HG03095 (cell line): Measurements from ENCODE around the gene TRIM7.
A peak's percentile ranks its signal among the peaks of the same experiment; 100 is the strongest.

Experiments used
- ATAC-seq: cut with Tn5 transposase; IDR thresholded peaks from one replicate; pipeline ENCODE4 v1.9.1; 2021; ENCODE audit warnings: moderate library complexity; ENCODE audit not compliant: unreplicated experiment

The TRIM7 gene

DNA sequence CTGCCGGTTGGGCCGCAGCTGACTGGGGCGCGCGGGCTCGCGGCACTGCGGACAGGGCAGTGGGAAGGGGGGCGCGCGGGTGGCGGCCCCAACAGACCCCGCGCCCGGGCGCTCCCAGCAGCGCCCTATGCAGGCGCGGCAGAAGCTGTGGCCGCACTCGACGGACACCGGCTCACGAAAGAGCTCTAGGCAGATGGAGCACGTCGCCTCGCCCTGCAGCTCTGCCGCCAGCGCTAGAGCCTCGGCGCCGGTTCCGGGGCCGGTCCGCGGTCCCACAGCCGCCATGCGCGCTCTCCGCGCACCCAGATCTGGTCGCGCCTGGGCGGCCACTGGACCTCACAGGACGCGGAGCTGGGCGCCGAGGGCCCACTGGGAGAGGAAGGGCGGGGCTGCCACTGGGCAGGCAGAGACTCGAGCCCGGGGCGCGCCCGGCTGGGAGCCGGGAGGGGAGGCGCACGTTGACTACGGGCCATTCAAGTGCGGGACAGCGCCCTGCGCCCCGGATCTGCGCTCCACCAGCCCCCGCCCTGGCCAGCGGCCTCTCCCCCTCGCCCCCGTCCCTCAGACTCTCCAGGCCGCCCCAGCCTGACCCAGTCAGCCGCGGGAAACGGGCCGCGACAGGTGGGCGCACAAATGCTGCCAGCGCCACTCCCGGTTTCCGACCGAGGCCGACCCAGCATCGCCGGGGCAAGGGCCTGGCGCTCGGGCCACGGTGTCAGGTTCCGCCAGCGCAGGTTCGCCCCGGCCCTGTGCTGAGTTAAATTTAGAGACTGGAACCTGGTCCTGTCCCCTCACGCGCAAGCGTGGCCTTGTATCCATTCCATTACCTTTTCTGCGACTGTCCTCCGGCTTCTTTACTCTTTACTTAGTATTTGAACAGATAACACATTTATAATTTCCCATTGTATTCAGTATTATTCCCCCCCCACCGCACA, at the start of gene TRIM7:
Gene TRIM7 (minus strand): TSS at position 371 of the 935 bp plus-strand sequence. CDS start 86 bp downstream, at position 285.
- no peak for ATAC-seq

- no peak for ATAC-seq
Observed at GRCh38 chr5:181248277-181248676, 43.3 kb upstream of the TRIM7 start.

DNA sequence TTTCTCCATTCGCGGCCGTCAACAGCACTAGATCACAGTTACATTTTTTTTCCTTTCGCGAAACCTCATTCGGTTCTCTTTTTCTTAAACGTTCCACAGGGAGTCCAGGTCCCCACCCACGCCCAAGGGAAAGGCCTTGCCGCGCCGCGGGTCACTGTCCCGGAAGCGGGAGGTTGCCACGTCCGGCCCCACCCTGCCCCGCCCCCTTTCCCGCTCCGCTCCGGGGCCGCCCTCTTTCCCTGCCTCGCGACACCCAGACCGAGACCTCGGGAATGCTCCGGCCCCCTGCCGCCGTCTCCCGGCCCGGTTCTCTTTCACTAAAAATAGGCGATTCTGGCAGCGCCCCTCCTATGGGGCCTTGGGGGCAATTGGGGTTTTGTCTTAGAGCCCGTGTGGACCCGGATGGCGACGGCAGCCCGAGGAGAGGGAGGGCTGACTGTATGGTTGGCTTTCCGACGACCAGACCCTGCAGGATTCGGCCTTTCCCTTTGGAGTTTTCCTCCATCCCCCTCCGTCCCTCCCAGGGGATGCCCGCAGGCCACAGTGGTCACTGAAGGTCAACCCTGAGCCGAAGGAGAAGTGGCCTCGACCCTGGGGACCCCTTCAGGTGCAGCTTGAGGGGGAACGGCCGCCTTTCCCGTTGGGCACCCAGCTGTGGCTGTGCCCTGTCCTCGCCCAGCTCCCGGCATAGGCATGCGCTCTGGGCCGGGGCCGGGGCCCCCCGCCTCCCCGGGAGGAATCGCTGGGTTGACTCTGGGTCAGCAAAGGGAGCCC, 41.5 kb upstream of the TRIM7 start:
- ATAC-seq = peak; percentile 40

- peak; percentile 4 for ATAC-seq
Observed at GRCh38 chr5:181245427-181246275, 40.7 kb upstream of the TRIM7 start.

GRCh38 chr5:181243564-181244343, 38.8 kb upstream of the TRIM7 start, which contains the start of gene RACK1:
Gene RACK1, minus strand, starts transcription at chr5:181243906. Its CDS starts 106 bp downstream, at chr5:181243800.
- peak; percentile 47 for ATAC-seq

DNA sequence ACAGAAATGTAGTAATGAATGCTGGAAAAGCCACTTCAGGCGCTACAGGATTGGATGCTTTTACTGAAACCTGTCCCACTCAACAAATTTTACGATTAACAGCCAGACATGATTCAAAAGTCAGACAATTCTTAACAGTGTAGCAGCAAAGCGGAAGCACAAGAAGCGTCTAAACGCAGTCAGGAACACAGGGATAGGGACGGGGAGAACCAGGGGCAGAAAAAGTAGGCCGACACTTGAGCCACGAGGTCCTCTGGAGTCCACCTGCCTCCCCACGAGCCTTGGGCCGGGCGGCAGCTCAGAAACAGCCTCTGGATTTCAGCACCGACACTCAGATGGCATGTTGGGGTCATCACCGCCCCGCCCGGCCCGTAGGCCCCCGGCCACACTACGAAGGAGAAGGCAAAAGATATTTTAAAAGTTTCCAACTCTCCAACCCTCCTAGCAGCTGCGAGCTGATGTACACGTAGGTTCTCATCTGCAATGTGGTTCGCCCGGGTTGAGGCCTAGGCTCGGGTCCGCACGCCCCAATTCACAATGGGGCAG, 38.1 kb upstream of the TRIM7 start:
- no peak for ATAC-seq

GRCh38 chr5:181242031-181242451, 37.0 kb upstream of the TRIM7 start:
- ATAC-seq = no peak

GRCh38 chr5:181241393-181241975, 36.5 kb upstream of the TRIM7 start:
- no peak for ATAC-seq

DNA sequence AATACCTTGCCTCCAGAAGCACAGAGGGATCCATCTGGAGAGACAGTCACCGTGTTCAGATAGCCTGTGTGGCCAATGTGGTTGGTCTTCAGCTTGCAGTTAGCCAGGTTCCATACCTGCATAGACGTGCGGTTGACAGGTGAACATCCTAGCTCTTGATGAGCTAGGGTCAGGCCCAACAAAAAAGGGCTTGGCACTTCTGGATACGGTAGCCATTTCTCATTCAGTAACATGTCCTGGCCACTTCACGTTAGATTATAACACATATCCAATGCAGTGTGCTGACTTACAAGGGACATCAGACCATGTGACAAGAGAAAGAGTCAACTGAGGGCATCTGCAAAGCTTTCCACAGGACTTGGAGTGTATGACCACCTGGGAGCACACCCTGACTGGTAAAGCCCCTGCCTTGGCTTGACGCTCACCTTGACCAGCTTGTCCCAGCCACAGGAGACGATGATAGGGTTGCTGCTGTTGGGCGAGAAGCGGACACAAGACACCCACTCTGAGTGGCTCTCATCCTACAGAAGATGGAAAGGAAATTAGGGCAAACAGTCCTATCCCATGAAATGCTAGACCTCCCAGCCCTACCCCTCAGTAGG, 34.2 kb upstream of the TRIM7 start:
- ATAC-seq = no peak

- no peak for ATAC-seq
Observed at GRCh38 chr5:181237729-181238385, 32.9 kb upstream of the TRIM7 start.

DNA sequence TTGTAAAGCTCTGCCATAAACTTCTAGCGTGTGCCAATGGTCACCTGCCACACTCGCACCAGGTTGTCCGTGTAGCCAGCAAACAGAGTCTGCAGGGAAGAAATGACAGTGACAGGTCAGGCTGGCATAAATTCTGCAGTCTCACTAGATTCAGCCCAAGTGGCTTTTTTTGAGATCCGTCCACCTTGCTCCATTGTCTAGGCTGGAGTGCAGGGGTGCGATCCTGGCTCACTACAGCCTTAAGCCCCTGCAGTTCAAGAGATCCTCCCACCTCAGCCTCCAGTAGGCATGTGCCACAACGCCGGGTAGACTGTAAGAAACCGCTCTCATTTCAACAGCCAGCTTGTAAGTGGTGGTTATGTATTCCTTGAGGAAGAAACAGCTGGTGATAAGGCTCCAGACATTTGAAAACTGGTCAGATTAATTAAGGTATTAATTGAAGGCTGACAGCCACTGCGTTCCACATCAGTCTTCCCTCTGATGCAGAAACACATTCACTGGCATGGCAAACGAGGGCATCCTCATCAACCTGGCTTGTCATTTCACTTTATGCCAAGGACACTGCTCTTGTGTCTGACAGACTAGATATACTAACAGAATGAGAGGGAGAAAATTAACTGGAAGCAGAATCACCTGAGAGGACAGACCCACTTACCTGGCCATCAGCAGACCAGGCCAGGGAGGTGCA, 32.1 kb upstream of the TRIM7 start:
- no peak for ATAC-seq

- ATAC-seq = no peak
Observed at GRCh38 chr5:181236471-181236870, 31.5 kb upstream of the TRIM7 start.

DNA sequence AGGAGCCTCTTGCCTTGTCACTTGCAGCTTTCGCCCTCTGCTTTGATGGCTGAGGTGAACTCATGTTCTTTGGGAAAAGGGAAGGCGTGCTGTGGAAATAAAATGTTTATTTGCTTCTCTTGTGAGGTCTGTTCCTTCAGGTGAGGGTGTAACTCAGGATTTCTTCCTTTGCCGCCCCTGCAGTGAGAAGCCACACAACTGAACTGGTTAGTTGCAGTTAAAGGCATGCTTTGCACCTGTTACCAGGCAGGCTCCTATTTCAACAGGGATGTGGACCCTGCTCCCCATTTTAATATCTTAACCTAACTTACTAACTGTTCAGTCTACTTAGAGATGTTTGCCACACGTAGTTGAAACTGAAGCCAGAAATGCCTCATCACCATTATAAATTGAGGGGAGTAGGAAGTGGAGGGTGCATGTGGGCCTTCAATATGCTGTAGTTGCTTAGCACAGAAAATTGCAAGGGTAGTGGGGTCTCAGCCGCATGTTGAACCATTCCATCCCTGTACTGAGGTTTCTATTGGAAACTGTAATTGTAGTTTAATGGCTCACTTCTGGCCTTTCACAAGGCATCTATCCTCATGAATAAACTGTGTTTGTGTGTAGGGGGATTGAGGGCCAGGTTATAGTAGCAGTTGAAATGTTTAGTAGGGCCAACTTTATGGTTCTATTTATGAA, 30.8 kb upstream of the TRIM7 start:
- no peak for ATAC-seq

DNA sequence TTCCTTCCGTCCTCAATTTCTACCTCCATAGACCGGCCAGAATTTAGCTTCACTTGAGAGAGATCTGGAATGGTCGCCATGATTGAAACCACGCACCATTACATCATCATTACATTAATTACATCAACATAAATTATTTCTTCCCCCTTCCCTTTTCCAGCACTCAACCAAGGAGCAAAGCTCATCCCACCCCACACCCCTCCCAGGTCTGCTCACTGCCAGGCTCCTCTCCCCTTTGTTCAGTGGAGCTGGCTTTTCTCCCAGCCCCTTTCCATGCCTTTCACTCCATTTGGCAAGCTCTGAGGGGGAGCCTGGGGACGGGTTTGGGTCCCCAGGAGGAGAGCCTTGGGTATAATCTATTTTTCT, 30.3 kb upstream of the TRIM7 start:
- ATAC-seq = no peak

DNA sequence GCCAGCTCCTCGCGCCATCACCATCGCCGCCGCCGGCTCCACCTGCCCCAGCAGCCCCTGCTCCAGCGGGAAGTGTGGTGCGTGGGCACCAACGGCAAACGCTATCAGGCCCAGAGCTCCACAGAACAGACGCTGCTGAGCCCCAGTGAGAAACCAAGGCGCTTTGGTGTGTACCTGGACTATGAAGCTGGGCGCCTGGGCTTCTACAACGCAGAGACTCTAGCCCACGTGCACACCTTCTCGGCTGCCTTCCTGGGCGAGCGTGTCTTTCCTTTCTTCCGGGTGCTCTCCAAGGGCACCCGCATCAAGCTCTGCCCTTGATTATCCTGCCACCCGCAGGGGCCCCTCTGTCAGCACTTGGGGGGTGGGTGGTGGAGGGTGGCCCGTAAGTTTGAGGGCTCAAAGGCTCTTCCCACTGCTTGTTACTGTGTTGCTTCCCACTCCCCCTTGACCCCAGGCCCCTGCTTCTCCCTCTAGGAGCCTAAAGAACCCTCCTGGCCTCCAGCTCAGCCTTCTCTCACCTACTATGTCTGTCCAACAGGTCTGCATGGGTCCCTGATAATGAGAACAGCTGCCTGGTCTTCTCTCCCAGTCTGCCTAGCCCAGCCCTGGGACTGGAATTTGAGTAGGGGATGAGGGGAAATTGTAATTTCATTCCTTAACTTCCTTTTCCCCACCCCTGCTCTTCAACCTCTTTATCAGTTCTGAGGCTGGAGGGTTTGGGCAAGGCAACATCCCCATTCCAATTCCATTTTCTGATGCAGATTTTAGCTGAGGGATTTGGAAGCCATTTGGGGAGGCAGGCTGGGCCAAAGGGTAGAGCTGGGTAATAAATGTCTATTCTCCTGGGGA, 29.7 kb upstream of the TRIM7 start:
- no peak for ATAC-seq

- no peak for ATAC-seq
Observed at GRCh38 chr5:181233801-181234454, 28.9 kb upstream of the TRIM7 start.
